Smooth muscle cell (in vitro differentiated cells): ENCODE results near the gene ARHGEF7. TPM values are rescaled to one million over a fixed set of nuclear protein-coding genes. Genes with fewer than 3 reads are reported as not detected.

Experiments used
- DNase-seq: peaks from one replicate; lab custom pipeline; 2025; ENCODE audit not compliant: unreplicated experiment; lab: John Stamatoyannopoulos, UW
- H2AFZ ChIP-seq: fragments of 200-600 bp; sonication (generic); 2 replicates; pipeline ENCODE4 v1.6.0; 2016; ENCODE audit warnings: antibody characterized with exemption, low read depth, mild to moderate bottlenecking
- H3F3A ChIP-seq: fragments of 200-600 bp; sonication (generic); 2 replicates; pipeline ENCODE4 v1.6.0; 2017; ENCODE audit warnings: antibody characterized with exemption, low read depth
- H3K27ac ChIP-seq: fragments of 200-600 bp; sonication (generic); 2 replicates; pipeline ENCODE4 v1.5.1; 2016; ENCODE audit warnings: low read depth, mild to moderate bottlenecking
- H3K27me3 ChIP-seq: fragments of 200-600 bp; sonication (generic); 2 replicates; pipeline ENCODE4 v1.6.1; 2016; ENCODE audit warnings: low read depth, mild to moderate bottlenecking
- H3K36me3 ChIP-seq: fragments of 200-600 bp; sonication (generic); 2 replicates; pipeline ENCODE4 v1.5.1; 2016; ENCODE audit warnings: low read depth
- H3K4me1 ChIP-seq: fragments of 200-600 bp; sonication (generic); 2 replicates; pipeline ENCODE4 v1.5.1; 2016; ENCODE audit warnings: low read depth
- H3K4me2 ChIP-seq: fragments of 200-600 bp; sonication (generic); 2 replicates; pipeline ENCODE4 v1.6.0; 2016; ENCODE audit warnings: mild to moderate bottlenecking
- H3K4me3 ChIP-seq: fragments of 200-600 bp; sonication (generic); 2 replicates; pipeline ENCODE4 v1.5.1; 2016; ENCODE audit warnings: mild to moderate bottlenecking
- H3K79me2 ChIP-seq: fragments of 200-600 bp; sonication (generic); 2 replicates; pipeline ENCODE4 v1.6.0; 2016; ENCODE audit warnings: low read depth, mild to moderate bottlenecking
- H3K9ac ChIP-seq: fragments of 200-600 bp; sonication (generic); 2 replicates; pipeline ENCODE4 v1.6.0; 2016; ENCODE audit warnings: low read depth
- H3K9me3 ChIP-seq: fragments of 200-600 bp; sonication (generic); replicated peaks from 2 replicates; pipeline ENCODE4 v1.5.1; 2016; ENCODE audit warnings: low read depth
- H4K20me1 ChIP-seq: fragments of 200-600 bp; sonication (generic); 2 replicates; pipeline ENCODE4 v1.6.0; 2016; ENCODE audit warnings: low read depth
- CTCF ChIP-seq: fragments of 200-600 bp; sonication (generic); IDR thresholded peaks from 2 replicates; pipeline ENCODE4 v1.5.1; 2017; ENCODE audit warnings: borderline replicate concordance, mild to moderate bottlenecking, antibody characterized with exemption; ENCODE audit not compliant: insufficient read depth, poor library complexity, severe bottlenecking
- WGBS: methylation state at CpG from one replicate; pipeline ENCODE4 v1.1.7; 2016; ENCODE audit warnings: low lambda C conversion rate; 5-methylcytosine and 5-hydroxymethylcytosine counted together
- polyA plus RNA-seq: library from polyadenylated mRNA; unstranded; fragments of >200 nt; fragmentation: Nextera tagmentation; extraction: Ambion mirVana; gene quantifications from 2 replicates; pipeline ENCODE4 v1.2.1, GENCODE V29; 2016
- total RNA-seq: library from RNA; depleted of rRNA; stranded (reverse); fragments of >200 nt; gene quantifications from 2 replicates; pipeline ENCODE4 v1.2.3, GENCODE V29; 2014

Gene ARHGEF7
- total and polyA plus RNA-seq, 2 experiments from 2014 or later = 13.8 to 32.4 TPM

GRCh38 chr13:111242585-111242984 lies 127.5 kb downstream of the ARHGEF7 start:
- 98% methylated on average over 8 of the region's 8 CpGs for WGBS
- no peaks in the 10 kb centered on the region for H3K9me3 ChIP-seq
- H3F3A ChIP-seq = no peaks in the 10 kb centered on the region
- H3K4me3 ChIP-seq = no peak overlapping the region
- peaks cover under 1% of the 10 kb centered on the region for H3K79me2 ChIP-seq
- H3K27me3 ChIP-seq = no peaks in the 10 kb centered on the region
- peaks cover 18% of the 10 kb centered on the region for H3K36me3 ChIP-seq
- peaks cover 7% of the 10 kb centered on the region for H3K4me1 ChIP-seq
- no peak for TF ChIP-seq CTCF
- H3K9ac ChIP-seq = no peak overlapping the region
- no peak overlapping the region for H3K27ac ChIP-seq
- peaks cover 58% of the 10 kb centered on the region for H4K20me1 ChIP-seq
- H3K4me2 ChIP-seq = no peak overlapping the region
- H2AFZ ChIP-seq = no peak overlapping the region
- no peak for DNase-seq

GRCh38 chr13:111243981-111244380 lies 128.9 kb downstream of the ARHGEF7 start:
- TF ChIP-seq CTCF = no peak
- Histone ChIP-seq H3K79me2 (no peaks in the 10 kb centered on the region), H3K27me3 (no peaks in the 10 kb centered on the region), H3F3A (no peaks in the 10 kb centered on the region), H3K27ac (no peak overlapping the region), H3K36me3 (peaks cover 18% of the 10 kb centered on the region), H3K4me2 (no peak overlapping the region), H2AFZ (no peak overlapping the region), H3K9me3 (no peaks in the 10 kb centered on the region), H4K20me1 (peaks cover 61% of the 10 kb centered on the region), H3K9ac (no peak overlapping the region), H3K4me3 (no peak overlapping the region), H3K4me1 (peaks cover 7% of the 10 kb centered on the region)
- 95% methylated on average over 1 of the region's 1 CpG for WGBS
- no peak for DNase-seq

- Histone ChIP-seq H3K27ac (no peak overlapping the region), H3K4me3 (no peak overlapping the region), H3K36me3 (peaks cover 18% of the 10 kb centered on the region), H3K9me3 (no peaks in the 10 kb centered on the region), H3K4me1 (peaks cover 6% of the 10 kb centered on the region), H2AFZ (no peak overlapping the region), H3F3A (no peaks in the 10 kb centered on the region), H3K4me2 (no peak overlapping the region), H3K27me3 (no peaks in the 10 kb centered on the region), H4K20me1 (peaks cover 60% of the 10 kb centered on the region), H3K79me2 (no peaks in the 10 kb centered on the region), H3K9ac (no peak overlapping the region)
- DNase-seq = no peak
- WGBS = 98% methylated on average over 11 of the region's 11 CpGs
- no peak for TF ChIP-seq CTCF
These were observed 130.7 kb downstream of the ARHGEF7 start for GRCh38 chr13:111245576-111246384.

- peaks cover 60% of the 10 kb centered on the region for H4K20me1 ChIP-seq
- no peaks in the 10 kb centered on the region for H3K79me2 ChIP-seq
- H2AFZ ChIP-seq = no peak overlapping the region
- no peak overlapping the region for H3K9ac ChIP-seq
- H3F3A ChIP-seq = no peaks in the 10 kb centered on the region
- no peak overlapping the region for H3K4me2 ChIP-seq
- WGBS = 97% methylated on average over 7 of the region's 7 CpGs
- TF ChIP-seq CTCF = no peak
- no peak overlapping the region for H3K4me3 ChIP-seq
- H3K27ac ChIP-seq = no peak overlapping the region
- H3K9me3 ChIP-seq = no peaks in the 10 kb centered on the region
- peaks cover 18% of the 10 kb centered on the region for H3K36me3 ChIP-seq
- H3K27me3 ChIP-seq = no peaks in the 10 kb centered on the region
- no peak for DNase-seq
- no peaks in the 10 kb centered on the region for H3K4me1 ChIP-seq
These were observed 132.4 kb downstream of the ARHGEF7 start for GRCh38 chr13:111247552-111247951.
